Posterior vena cava (tissue), 2 donors: ENCODE measurements around the gene SLC2A10. TPM values are rescaled to one million over a fixed set of nuclear protein-coding genes. Genes with fewer than 3 reads are reported as not detected.
A peak's percentile ranks its signal among the peaks of the same experiment; 100 is the strongest.
"Not testable (repeated sequence)": the region's sequence is repeated elsewhere in the genome, so short reads cannot be mapped to it uniquely, and the experiment has no call there.

Source experiments
- DNase-seq: peaks from one replicate; pipeline ENCODE4 v3.0.0-alpha.2; 2020; ENCODE audit warnings: low spot score
- intact Hi-C, 2 donors: fragments of 100-400 bp; cut with DNase I; formaldehyde crosslinking; loops; one replicate each; pipeline versions ENCODE4 v1.14.1 to v1.14.2; 2022 to 2023
- long read RNA-seq, 2 donors: library from polyadenylated mRNA; unstranded; transcript quantifications; one replicate each; pipeline ENCODE4 v2.0.0, GENCODE V29; 2020 to 2021
- total RNA-seq, 2 donors: library from RNA; stranded (reverse); fragmentation: NEBNext Ultra II Directional; extraction: Animal tissue kit (Norgen Biotek cat#: 25700); gene quantifications; one replicate each; pipeline ENCODE4 v1.2.1, GENCODE V29; 2021
- donor health status: DM: yes; HTN: yes; CAD: no.
- donor health status: DM: yes; HTN: yes; CAD: no.

The SLC2A10 gene
- total RNA-seq, result 10 to 100 TPM; 14.2 to 19.2 TPM
- long read RNA-seq, donor 1, full-length matches to known transcripts, result 15 of 29 reads
- long read RNA-seq, donor 1, partial matches to known transcripts, result 8 of 29 reads
- long read RNA-seq, donor 1, other reads (novel, unspliced or antisense), result 6 of 29 reads
- long read RNA-seq, donor 2, full-length matches to known transcripts, result 2 of 4 reads
- long read RNA-seq, donor 2, partial matches to known transcripts, result 0 of 4 reads
- long read RNA-seq, donor 2, other reads (novel, unspliced or antisense), result 2 of 4 reads

DNA sequence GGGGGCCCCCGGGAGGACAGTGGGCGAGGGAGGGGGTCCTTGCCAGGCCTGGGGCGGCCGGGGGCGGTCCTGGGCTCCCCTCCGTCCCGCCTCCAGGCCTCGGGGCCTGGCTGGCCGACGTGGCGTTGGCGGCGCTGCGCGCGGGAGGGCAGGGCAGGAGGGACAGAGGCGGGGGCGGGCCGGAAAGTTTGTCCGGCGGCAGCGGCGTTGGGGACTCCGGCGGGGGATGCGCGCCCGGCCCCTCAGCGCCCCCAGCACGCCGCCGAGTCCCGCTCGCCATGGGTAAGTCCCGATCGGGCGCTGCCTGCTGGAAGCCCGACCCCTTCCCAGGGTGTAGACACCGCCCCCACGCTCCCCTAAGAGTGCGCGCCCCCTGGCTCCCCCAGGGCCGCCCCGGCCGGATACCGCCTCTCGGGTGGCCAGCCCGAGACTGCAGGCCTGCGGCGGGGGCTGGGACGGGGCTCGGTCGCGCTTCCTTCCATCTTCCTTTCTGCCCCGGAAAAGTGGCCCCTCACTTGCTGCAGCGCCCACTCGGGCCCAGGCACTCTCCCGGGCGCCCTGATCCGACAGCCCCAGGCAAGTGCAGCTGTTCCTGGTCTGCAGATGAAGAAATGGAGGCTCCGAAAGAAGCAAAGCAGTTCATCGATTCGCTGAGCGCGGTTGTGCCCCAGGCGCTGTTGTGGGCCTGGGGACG lies at the start of gene SLC2A10:
Gene SLC2A10, plus strand, starts transcription at position 191 of the 694 bp plus-strand sequence. Its CDS starts 88 bp downstream, at position 279.
- intact Hi-C loops, result no loop called here
- DNase-seq, result peak; percentile 87

GRCh38 chr20:46660487-46660886 lies 49.0 kb upstream of the SLC2A10 start:
- no peak for DNase-seq
- intact Hi-C loops, result no loop called here

DNA sequence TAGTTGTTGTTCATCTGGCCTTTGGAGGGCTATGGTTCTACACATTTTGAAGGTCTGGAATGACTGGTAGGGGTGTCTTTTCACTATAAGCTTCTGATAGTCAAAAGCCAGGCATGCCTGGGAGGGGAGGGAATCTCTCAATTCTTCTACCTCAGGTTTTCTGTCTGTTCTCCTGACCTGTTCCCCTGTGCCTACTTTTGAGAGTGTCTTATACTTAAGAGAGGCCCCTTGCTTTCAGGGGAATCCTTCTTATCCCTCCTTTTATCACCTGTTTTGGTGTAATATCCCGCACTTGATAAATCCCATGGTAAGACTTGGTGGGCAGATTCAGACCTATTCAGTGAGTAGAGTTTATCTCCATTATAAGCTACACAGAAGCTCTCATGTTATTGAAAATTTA lies 47.8 kb upstream of the SLC2A10 start:
- DNase-seq, result no peak
- intact Hi-C loops, result no loop called here

DNA sequence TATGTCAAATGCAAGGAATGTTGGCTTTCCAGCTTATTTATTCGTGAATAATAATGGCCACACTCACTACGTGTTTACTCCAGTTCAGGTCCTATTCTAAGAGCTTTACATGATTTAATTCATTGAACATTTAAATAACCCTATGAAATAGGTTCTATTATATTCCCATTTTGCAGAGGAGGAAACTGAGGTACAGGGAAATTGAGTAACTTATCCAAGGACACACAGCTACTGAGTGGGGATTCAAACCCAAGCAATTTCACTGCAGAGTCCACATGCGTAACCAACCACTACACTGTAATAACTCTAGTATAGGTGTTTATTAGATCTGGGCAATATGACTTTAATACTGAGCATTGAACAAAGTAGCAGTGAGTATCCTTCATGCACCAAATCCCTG lies 45.9 kb upstream of the SLC2A10 start:
- DNase-seq, result no peak

DNA sequence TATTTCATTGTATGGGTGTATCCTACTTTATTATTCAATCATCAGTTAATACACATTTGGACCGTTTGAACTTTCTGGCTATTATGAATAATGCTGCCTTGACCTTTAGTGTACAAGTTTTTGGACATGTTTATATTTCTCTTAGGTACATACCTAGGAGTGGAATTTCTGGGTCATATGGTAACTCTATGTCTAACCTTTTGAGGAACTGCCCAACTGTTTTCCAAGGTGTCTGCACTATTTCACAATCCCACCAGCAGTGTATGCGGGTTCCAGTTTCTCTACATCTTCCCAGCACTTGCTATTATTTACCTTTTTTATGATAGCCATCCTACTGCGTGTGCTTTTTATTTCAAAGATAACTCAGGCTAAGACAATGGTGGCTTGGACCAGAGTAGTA lies 43.8 kb upstream of the SLC2A10 start:
- DNase-seq, result no peak
- intact Hi-C loops, result no loop called here

More for the DNA sequence above, 45.9 kb upstream of the SLC2A10 start:
- intact Hi-C loops, result no loop called here

GRCh38 chr20:46666306-46666705 lies 43.1 kb upstream of the SLC2A10 start:
- intact Hi-C loops, result no loop called here
- DNase-seq, result no peak

DNA sequence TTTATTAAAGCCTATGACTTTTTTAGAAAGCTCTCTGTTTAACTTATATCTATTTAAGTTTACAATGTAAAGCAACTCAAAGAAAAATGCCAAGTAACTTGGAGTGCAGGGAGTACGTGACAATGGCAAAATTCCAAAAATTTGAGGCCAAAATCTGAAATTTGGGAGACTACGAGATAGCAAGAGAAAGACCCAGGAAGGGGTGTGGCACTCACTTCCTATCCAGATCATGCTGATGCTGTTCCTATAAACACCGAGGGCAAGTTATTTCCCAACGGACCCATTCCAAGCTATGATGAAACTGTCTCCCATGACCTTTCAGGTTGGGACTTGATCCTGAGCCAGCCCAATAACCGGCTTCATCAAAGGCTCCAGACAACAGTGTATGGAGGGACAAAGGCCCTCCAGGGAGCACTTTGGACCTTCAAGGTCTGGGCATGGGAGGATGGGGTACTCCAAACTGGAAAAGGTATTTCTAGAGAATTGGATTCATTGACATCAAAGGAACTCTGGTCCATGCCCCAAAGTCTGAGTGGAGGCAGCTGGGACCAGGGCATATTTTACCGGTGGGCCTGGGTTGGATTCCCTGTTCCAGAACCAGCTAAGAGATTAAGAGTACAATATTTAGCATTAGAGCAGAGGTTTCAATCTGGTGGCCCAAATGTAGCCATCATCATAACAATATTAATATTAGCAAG lies 42.5 kb upstream of the SLC2A10 start:
- intact Hi-C loops, result no loop called here
- DNase-seq, result no peak

DNA sequence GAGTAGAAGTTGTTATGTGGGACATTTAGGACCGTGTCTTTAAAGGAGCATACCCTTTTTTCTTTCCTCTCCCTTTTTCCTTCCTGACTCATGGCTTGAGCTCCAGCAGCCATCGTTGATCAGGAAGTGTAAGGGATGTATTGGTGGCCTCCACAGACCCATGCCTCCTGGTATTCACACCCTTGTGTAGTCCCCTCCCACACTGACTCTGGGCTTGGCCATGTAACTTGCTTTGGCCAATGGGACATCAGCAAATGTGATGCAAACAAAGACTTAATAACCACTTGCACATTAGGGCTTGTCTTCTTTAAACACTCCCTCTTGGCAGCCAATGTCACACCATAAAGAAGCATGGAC lies 39.2 kb upstream of the SLC2A10 start:
- DNase-seq, result no peak
- intact Hi-C loops, result no loop called here

- intact Hi-C loops, result no loop called here
- no peak for DNase-seq
These were observed 38.6 kb upstream of the SLC2A10 start for GRCh38 chr20:46670585-46671584.

- intact Hi-C loops, result no loop called here
- no peak for DNase-seq
These were observed 37.4 kb upstream of the SLC2A10 start for GRCh38 chr20:46671866-46672542.

DNA sequence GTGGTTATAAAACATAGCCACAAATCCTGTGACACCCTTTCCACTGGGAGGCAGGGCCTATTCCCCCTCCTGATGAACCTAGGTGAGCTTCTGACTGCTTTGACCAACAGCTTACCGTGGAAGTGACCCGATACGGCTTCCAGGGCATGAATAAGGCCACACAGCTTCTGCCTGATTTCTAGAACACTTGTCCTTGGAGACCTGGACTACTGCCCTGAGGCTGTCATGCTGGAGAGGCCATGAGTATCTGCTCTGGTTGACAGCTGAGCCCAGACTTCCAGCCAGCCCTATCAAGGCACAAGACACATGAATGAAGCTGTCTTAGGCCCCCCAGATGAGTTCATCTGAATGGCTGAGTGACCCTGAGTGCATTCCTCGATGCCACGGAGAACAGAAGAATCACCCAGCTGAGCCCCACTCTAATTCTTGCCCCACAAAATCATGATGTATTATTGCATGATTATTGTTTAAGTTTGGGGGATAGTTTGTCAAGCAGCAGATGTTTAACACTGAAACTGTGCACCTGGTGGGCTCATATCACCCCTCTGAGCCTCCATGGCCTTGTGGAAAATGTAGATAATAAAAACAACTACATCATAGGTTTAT lies 36.8 kb upstream of the SLC2A10 start:
- no peak for DNase-seq
- intact Hi-C loops, result no loop called here

- intact Hi-C loops, result no loop called here
- DNase-seq, result no peak
These were observed 35.8 kb upstream of the SLC2A10 start for GRCh38 chr20:46673394-46674252.

- intact Hi-C loops, result no loop called here
- no peak for DNase-seq
These were observed 35.0 kb upstream of the SLC2A10 start for GRCh38 chr20:46674253-46675083.

GRCh38 chr20:46676649-46677316 lies 32.7 kb upstream of the SLC2A10 start:
- intact Hi-C loops, DNase-seq: not testable (repeated sequence)

GRCh38 chr20:46677608-46678007 lies 31.8 kb upstream of the SLC2A10 start:
- intact Hi-C loops, result no loop called here
- no peak for DNase-seq

- intact Hi-C loops, result no loop called here
These were observed 30.9 kb upstream of the SLC2A10 start for GRCh38 chr20:46678516-46678915.

More at GRCh38 chr20:46678516-46678915, 30.9 kb upstream of the SLC2A10 start:
- no peak for DNase-seq
